Measurements from ENCODE around the gene PROSER3.

PROSER3 gene

DNA sequence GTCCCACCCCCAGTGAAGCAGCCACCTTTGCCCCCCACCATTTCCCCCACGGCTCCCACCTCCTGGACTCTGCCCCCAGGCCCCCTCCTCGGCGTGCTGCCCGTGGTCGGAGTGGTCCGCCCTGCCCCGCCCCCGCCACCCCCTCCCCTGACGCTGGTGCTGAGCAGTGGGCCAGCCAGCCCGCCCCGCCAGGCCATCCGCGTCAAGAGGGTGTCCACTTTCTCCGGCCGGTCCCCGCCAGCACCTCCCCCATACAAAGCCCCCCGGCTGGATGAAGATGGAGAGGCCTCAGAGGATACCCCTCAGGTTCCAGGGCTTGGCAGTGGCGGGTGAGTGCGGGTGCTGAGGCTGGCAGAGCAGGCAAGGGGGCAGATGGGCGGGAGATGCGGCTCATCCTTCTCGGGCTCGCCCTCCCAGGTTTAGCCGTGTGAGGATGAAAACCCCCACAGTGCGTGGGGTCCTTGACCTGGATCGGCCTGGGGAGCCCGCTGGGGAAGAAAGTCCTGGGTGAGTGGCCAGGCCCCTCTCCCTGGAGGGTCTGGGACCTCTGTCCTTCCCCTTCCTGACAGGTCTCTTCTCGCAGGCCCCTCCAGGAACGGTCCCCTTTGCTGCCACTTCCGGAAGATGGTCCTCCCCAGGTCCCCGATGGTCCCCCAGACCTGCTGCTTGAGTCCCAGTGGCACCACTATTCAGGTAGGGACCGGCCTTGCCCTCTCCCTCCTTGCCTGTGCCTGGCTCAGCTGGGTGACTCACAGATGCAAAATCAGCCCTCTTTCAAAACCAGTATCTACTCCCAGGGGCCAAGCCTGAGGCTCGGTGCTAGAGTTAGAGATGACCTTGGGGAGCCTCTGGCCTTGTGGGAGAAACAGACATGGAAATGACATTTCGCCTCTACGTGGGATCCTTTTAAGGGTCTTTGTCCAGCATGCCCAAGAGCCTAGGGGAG lies 24.5 kb upstream of the PROSER3 start:
- Histone ChIP-seq H3K4me2 (ENCODE audit: low read length) (no peak overlapping the region), H3K9me3 (replicated peaks; ENCODE audit: low read length) (no peaks in the 10 kb centered on the region), H3K4me3 (ENCODE audit: low read length) (no peak overlapping the region), H3K9ac (ENCODE audit: low read depth, low read length) (no peak overlapping the region), H3K36me3 (ENCODE audit: insufficient read depth, low read length) (peaks cover 82% of the 10 kb centered on the region), H3K4me1 (ENCODE audit: control insufficient read depth, insufficient read depth, low read length) (no peaks in the 10 kb centered on the region), H3K27me3 (ENCODE audit: control insufficient read depth, insufficient read depth, low read length) (no peaks in the 10 kb centered on the region)

DNA sequence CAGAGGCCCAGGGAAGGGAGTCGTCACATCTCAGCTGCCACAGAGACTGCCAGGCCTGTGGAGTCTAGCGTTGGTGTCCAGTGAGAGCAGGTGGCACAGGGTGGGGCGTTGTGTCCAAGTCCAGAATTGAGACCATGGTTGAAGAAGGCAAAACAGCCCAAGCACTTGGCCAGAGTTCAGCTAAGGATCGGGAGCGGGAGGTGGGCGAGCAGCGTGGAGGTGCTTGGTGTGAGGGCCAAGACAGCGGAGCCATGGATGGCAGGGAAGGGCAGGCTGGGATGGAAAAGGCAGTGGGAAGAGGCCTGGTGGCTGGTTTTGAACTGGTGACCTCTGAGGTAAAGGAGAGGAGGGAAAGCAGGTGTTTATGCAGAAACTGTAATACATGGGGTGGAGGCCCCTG lies 23.7 kb upstream of the PROSER3 start:
- Histone ChIP-seq H3K4me1 (ENCODE audit: control insufficient read depth, insufficient read depth, low read length) (no peaks in the 10 kb centered on the region), H3K27me3 (ENCODE audit: control insufficient read depth, insufficient read depth, low read length) (no peaks in the 10 kb centered on the region), H3K36me3 (ENCODE audit: insufficient read depth, low read length) (peaks cover 82% of the 10 kb centered on the region), H3K9ac (ENCODE audit: low read depth, low read length) (no peak overlapping the region), H3K4me3 (ENCODE audit: low read length) (no peak overlapping the region), H3K4me2 (ENCODE audit: low read length) (no peak overlapping the region), H3K9me3 (replicated peaks; ENCODE audit: low read length) (no peaks in the 10 kb centered on the region)

DNA sequence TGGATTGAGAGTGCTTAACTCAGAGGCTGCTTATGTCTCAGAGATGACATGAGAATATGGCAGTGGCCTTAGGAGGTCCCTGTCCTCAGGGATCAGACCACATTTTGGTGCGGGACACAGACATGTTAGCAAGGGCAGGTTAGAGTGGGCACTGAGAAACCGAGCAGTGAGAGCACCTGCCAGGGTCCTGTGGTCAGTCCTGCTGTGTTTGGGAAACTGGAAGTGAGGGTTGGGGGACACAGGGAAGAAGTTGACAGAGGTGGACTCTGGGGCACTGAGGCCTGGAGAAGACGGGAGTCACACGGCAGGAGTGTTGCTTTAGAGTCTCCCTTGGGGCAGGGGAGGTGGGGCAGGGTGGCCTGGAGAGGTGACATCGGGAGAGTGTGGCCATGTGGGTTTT lies 23.1 kb upstream of the PROSER3 start:
- Histone ChIP-seq H3K9me3 (replicated peaks; ENCODE audit: low read length) (no peaks in the 10 kb centered on the region), H3K4me2 (ENCODE audit: low read length) (no peak overlapping the region), H3K4me3 (ENCODE audit: low read length) (no peak overlapping the region), H3K36me3 (ENCODE audit: insufficient read depth, low read length) (peaks cover 78% of the 10 kb centered on the region), H3K9ac (ENCODE audit: low read depth, low read length) (no peak overlapping the region), H3K4me1 (ENCODE audit: control insufficient read depth, insufficient read depth, low read length) (peaks cover 2% of the 10 kb centered on the region), H3K27me3 (ENCODE audit: control insufficient read depth, insufficient read depth, low read length) (no peaks in the 10 kb centered on the region)

DNA sequence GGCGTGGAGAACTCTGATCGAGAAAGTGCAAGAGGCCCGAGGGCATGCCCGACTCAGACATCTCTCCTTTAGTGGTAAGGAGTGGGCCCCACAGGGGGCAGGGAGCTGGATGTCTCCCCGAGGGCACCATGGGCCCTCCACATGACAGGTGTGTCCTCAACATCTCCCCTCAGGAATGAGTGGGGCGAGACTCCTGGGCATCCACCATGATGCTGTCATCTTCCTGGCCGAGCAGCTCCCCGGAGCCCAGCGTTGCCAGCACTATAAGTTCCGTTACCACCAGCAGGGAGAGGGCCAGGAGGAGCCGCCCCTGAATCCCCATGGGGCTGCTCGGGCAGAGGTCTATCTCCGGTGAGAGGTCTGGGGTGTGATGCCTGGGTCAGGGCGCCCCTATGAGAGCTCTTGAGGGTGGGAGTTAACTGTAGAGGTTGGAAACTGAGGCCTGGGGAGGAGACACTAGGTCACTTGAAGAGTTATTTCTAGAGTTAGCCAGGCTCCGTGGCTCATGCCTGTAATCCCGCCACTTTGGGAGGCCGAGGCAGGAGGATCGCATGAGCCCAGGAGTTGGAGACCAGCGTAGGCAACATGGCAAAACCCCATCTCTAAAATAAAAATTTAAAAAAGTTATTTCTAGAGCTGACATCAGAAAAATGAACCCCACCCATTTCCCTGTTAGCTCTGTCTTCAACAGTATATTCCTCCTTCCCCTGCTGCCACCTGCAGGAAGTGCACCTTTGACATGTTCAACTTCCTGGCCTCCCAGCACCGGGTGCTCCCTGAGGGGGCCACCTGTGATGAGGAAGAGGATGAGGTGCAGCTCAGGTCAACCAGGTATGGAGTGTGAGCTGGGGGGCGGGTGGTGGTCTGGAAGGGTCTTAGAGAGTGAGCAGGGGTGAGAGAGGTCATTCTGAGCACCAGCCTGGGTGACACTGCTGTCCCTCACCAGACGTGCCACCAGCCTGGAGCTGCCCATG lies 20.8 kb upstream of the PROSER3 start:
- no peak overlapping the region for H3K4me2 ChIP-seq (ENCODE audit: low read length)
- H3K4me1 ChIP-seq (ENCODE audit: control insufficient read depth, insufficient read depth, low read length), result peaks cover 4% of the 10 kb centered on the region
- H3K27me3 ChIP-seq (ENCODE audit: control insufficient read depth, insufficient read depth, low read length), result no peaks in the 10 kb centered on the region
- no peak overlapping the region for H3K4me3 ChIP-seq (ENCODE audit: low read length)
- no peaks in the 10 kb centered on the region for H3K9me3 ChIP-seq (replicated peaks; ENCODE audit: low read length)
- H3K36me3 ChIP-seq (ENCODE audit: insufficient read depth, low read length), result peaks cover 59% of the 10 kb centered on the region
- no peak overlapping the region for H3K9ac ChIP-seq (ENCODE audit: low read depth, low read length)

DNA sequence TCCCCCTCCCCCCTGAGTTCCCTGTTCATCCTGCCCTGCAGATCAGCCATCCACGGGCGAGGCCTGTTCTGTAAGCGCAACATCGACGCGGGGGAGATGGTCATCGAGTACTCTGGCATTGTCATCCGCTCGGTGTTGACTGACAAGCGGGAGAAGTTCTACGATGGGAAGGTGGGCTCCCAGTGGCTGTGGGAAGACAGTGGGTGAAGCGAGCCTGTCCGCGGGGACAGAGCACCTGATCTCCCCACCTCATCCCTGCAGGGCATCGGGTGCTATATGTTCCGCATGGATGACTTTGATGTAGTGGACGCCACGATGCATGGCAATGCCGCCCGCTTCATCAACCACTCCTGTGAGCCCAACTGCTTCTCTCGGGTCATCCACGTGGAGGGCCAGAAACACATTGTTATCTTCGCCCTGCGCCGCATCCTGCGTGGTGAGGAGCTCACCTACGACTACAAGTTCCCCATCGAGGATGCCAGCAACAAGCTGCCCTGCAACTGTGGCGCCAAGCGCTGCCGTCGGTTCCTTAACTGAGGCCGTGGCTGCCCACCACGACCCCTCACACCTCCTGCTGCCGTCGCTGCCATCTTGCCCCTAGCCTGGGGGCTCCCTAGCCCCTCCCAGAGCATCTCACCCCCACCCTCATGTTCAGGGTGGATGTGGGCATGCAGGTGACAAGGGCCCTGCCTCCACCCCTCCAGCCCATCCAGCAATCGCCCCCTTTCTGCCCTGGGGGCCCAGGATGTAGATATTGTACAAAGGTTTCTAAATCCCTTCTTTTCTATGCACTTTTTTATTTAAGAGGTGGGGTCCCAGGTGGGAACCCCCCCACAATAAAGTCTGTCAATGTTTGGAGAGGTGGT lies 19.7 kb upstream of the PROSER3 start:
- H3K9me3 ChIP-seq (replicated peaks; ENCODE audit: low read length), result no peaks in the 10 kb centered on the region
- no peaks in the 10 kb centered on the region for H3K27me3 ChIP-seq (ENCODE audit: control insufficient read depth, insufficient read depth, low read length)
- peaks cover 4% of the 10 kb centered on the region for H3K4me1 ChIP-seq (ENCODE audit: control insufficient read depth, insufficient read depth, low read length)
- H3K9ac ChIP-seq (ENCODE audit: low read depth, low read length), result no peak overlapping the region
- no peak overlapping the region for H3K4me2 ChIP-seq (ENCODE audit: low read length)
- H3K4me3 ChIP-seq (ENCODE audit: low read length), result no peak overlapping the region
- peaks cover 53% of the 10 kb centered on the region for H3K36me3 ChIP-seq (ENCODE audit: insufficient read depth, low read length)

DNA sequence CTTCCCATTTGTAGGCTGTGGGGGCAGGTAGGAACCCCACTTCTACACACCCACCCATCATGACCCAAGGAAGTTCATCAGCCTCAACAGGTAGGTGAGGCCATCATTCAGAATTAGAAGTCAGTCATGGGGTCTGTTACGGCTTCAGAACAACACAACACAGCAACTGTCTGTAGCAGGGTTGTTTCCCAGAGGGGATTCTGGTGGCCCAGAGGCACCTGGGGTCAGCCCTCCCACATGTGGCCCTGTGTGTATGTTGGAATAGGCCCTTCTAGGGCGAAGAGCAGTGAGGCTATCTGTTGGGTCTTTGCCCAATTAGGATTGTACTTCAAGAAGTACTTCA lies 19.1 kb upstream of the PROSER3 start:
- no peak overlapping the region for H3K4me2 ChIP-seq (ENCODE audit: low read length)
- no peaks in the 10 kb centered on the region for H3K27me3 ChIP-seq (ENCODE audit: control insufficient read depth, insufficient read depth, low read length)
- H3K4me3 ChIP-seq (ENCODE audit: low read length), result no peak overlapping the region
- H3K9me3 ChIP-seq (replicated peaks; ENCODE audit: low read length), result no peaks in the 10 kb centered on the region
- H3K4me1 ChIP-seq (ENCODE audit: control insufficient read depth, insufficient read depth, low read length), result peaks cover 4% of the 10 kb centered on the region
- no peak overlapping the region for H3K9ac ChIP-seq (ENCODE audit: low read depth, low read length)
- peaks cover 47% of the 10 kb centered on the region for H3K36me3 ChIP-seq (ENCODE audit: insufficient read depth, low read length)

DNA sequence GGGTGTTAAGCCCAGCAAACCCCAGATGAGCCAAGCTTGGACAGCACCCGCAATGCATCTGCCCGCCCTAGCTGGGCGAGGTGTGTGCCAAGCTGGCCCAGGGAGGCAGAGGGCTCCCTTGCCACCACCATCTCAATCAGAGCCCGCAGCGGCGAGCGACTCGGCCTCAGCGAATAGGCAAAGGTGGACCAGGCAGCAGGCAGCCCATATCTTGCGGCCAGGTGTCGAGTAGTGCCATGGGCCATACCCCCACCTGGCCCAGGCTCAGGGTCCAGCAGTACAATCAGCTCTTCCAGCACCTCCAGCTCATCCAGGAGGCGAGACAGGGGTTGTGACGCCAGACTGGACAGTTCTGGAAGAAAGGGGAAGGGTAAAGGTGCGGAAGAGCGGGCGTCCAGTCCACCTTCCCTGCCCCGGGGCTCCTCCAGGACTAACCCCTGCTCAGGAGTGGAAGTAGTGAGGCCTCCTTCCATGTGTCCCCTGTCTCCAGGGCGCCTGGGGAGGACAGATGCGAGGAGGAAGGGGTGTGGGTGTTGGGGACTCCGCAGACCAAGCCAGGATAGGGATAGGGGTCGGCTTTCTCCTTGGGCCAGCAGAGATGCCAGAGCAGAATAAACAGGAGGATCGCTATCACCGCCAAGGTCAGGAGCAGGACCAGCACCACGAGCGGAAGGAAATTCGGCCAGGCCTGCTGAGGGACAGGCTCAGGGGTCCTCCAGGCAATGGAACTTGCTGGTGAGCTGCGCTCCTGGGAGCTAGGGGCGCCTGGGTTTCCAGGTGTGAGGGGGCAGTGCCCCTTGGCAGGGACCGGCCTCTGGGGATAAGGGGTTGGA lies 18.5 kb upstream of the PROSER3 start:
- Histone ChIP-seq H3K9me3 (replicated peaks; ENCODE audit: low read length) (no peaks in the 10 kb centered on the region), H3K27me3 (ENCODE audit: control insufficient read depth, insufficient read depth, low read length) (no peaks in the 10 kb centered on the region), H3K36me3 (ENCODE audit: insufficient read depth, low read length) (peaks cover 41% of the 10 kb centered on the region), H3K4me3 (ENCODE audit: low read length) (peak overlapping the region; percentile 73), H3K4me2 (ENCODE audit: low read length) (peak overlapping the region; percentile 93), H3K4me1 (ENCODE audit: control insufficient read depth, insufficient read depth, low read length) (peaks cover 9% of the 10 kb centered on the region), H3K9ac (ENCODE audit: low read depth, low read length) (peak overlapping the region; percentile 55)

DNA sequence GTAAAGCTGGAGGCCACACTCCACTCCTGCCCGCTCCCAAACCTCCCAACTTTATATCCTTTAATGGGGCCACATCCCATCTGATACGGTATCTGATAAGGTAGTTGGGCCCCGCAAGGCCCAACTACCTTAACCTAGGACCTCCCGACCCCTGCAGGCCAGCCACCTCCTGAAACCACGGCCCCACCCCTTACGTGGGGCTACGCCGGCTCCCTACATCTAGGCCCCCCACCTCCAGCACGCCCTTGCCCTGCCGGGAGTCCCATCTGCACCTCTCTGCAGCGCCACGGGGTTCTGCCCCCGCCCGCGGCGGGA lies 17.9 kb upstream of the PROSER3 start:
- H3K9ac ChIP-seq (ENCODE audit: low read depth, low read length), result peak overlapping the region; percentile 55
- H3K36me3 ChIP-seq (ENCODE audit: insufficient read depth, low read length), result peaks cover 35% of the 10 kb centered on the region
- peak overlapping the region; percentile 73 for H3K4me3 ChIP-seq (ENCODE audit: low read length)
- H3K4me1 ChIP-seq (ENCODE audit: control insufficient read depth, insufficient read depth, low read length), result peaks cover 11% of the 10 kb centered on the region
- H3K9me3 ChIP-seq (replicated peaks; ENCODE audit: low read length), result no peaks in the 10 kb centered on the region
- H3K27me3 ChIP-seq (ENCODE audit: control insufficient read depth, insufficient read depth, low read length), result no peaks in the 10 kb centered on the region
- H3K4me2 ChIP-seq (ENCODE audit: low read length), result peak overlapping the region; percentile 93

DNA sequence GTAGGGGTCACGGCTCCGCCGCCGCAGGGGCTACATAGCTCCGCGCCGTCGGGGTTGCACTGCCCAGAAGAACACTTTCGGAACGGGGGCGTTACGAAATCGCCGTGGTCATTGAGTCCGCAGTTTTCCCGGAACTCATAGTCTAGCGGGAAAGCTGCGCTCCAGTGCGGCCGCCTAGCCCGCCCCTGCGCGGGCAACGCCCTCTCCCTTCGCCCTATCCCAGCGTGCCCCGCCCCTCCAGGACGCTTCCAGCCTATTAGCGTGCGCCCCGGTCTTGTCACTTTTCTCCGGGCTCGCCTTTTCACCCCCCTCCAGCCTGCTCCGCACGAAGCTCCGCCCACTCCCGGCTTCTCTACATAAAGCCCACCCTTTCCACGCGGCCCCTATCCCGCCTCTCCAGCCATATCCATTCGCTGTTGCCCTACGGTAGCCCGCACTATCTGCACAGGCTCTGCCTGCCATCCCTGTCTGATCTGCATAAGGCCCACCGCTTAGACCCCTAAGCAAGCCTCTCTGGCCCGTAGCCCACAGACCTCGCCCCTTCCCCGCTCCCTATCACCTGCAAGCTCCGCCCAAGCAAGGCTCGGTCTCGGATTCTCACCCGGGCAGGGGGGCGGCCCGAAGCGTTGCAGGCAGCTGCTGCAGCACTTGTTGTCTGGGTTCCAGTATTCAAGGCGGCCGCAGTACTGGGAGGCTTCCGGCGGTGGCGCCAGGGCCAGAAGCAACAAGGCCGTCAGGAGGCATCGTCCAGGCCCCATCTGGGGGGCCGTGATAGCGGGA lies 17.4 kb upstream of the PROSER3 start:
- H3K4me1 ChIP-seq (ENCODE audit: control insufficient read depth, insufficient read depth, low read length), result peaks cover 11% of the 10 kb centered on the region
- no peaks in the 10 kb centered on the region for H3K9me3 ChIP-seq (replicated peaks; ENCODE audit: low read length)
- H3K4me3 ChIP-seq (ENCODE audit: low read length), result peak overlapping the region; percentile 73
- peaks cover 31% of the 10 kb centered on the region for H3K36me3 ChIP-seq (ENCODE audit: insufficient read depth, low read length)
- peak overlapping the region; percentile 55 for H3K9ac ChIP-seq (ENCODE audit: low read depth, low read length)
- H3K4me2 ChIP-seq (ENCODE audit: low read length), result peak overlapping the region; percentile 93
- no peaks in the 10 kb centered on the region for H3K27me3 ChIP-seq (ENCODE audit: control insufficient read depth, insufficient read depth, low read length)

DNA sequence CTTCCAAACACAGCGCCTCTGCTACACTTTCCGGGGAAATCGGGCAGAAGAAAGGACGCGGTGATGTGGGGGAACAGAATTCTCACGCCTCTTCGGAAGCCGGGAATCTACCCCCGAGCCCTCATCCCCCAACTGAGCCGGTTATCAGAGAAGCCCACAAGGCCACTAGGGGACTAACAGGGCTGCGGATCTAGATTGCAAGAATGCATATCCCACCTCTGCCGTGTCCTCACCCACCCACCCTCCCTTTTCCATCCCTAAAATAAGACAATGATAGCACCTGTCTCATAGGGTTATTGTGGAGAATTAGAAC lies 16.8 kb upstream of the PROSER3 start:
- H3K9ac ChIP-seq (ENCODE audit: low read depth, low read length), result peak overlapping the region; percentile 46
- peaks cover 13% of the 10 kb centered on the region for H3K4me1 ChIP-seq (ENCODE audit: control insufficient read depth, insufficient read depth, low read length)
- peaks cover 31% of the 10 kb centered on the region for H3K36me3 ChIP-seq (ENCODE audit: insufficient read depth, low read length)
- H3K4me3 ChIP-seq (ENCODE audit: low read length), result peak overlapping the region; percentile 73
- H3K9me3 ChIP-seq (replicated peaks; ENCODE audit: low read length), result no peaks in the 10 kb centered on the region
- peak overlapping the region; percentile 93 for H3K4me2 ChIP-seq (ENCODE audit: low read length)
- H3K27me3 ChIP-seq (ENCODE audit: control insufficient read depth, insufficient read depth, low read length), result no peaks in the 10 kb centered on the region
